ENCODE results near the gene PCDHGC5.

DNA sequence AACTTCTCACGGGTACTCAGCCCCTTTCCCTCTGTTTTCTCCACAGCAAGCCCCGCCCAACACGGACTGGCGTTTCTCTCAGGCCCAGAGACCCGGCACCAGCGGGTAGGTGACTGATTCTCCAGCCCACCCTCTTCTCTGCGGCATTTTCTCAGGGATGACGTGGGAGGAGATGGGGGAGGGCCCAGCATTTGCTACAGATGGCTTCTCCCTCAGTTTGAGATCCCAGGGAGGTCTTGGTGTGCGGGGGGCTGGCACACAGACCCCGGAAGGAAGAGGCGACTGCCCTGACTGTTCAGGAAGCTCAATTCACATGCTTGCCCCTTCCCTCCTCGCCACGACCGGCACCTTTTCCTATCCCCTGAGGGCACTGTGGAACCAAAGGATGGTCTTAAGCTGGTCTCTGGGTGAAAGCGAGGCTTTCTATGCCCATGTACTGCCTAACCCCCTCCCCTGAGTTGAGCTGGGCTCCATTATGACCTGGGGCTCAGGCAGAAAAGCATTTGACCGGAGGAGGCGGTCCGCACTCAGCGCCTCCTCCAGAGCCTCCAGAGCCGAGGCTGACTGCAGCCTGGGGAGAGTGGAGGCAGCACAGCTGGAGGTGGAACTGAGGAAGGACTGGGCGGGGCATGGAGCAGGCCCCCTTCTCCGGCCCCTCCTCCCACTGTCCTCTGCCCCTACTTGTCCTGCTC is 6.0 kb downstream of the PCDHGC5 start:
- TF ChIP-seq CTCF (IDR thresholded peaks at IDR 0.05) (no peak), ZFX (IDR thresholded peaks at IDR 0.05; ENCODE audit: borderline replicate concordance) (no peak)

All from 22Rv1 (cell line).